NCI-H1417 (cell line): ENCODE data around the gene FAM83G.
A peak's percentile ranks its signal among the peaks of the same experiment; 100 is the strongest.
"Not testable (repeated sequence)": the region's sequence is repeated elsewhere in the genome, so short reads cannot be mapped to it uniquely, and the experiment has no call there.

Experiments
- DNase-seq, 3 experiments: peaks; one replicate each; lab custom pipeline; 2025; lab: John Stamatoyannopoulos, UW

The FAM83G gene

GRCh38 chr17:18967916-18968315, 36.6 kb downstream of the FAM83G start:
- DNase-seq: no peak

GRCh38 chr17:18966831-18967624, 37.5 kb downstream of the FAM83G start:
- peak in 2 of 3 experiments; percentile 39 to 42 for DNase-seq

GRCh38 chr17:18965530-18966236, 38.9 kb downstream of the FAM83G start:
- peak in 1 of 3 experiments; percentile 12 for DNase-seq

- DNase-seq: no peak
Observed at GRCh38 chr17:18964550-18964949, 40.0 kb downstream of the FAM83G start.

GRCh38 chr17:18964018-18964351, 40.6 kb downstream of the FAM83G start:
- no peak for DNase-seq

GRCh38 chr17:18963126-18964017, 41.2 kb downstream of the FAM83G start:
- DNase-seq: no peak

- no peak for DNase-seq
Observed at GRCh38 chr17:18962494-18962815, 42.1 kb downstream of the FAM83G start.

- no peak for DNase-seq
Observed at GRCh38 chr17:18961634-18962493, 42.7 kb downstream of the FAM83G start.

GRCh38 chr17:18960803-18961511, 43.6 kb downstream of the FAM83G start:
- DNase-seq: peak; percentile 38 to 64 (median 51)

GRCh38 chr17:18960241-18960665, 44.3 kb downstream of the FAM83G start:
- no peak for DNase-seq

- DNase-seq: no peak
Observed at GRCh38 chr17:18959845-18960240, 44.7 kb downstream of the FAM83G start.

GRCh38 chr17:18959071-18959844, 45.3 kb downstream of the FAM83G start:
- DNase-seq: no peak

- DNase-seq: no peak
Observed at GRCh38 chr17:18958611-18959010, 46.0 kb downstream of the FAM83G start.

- DNase-seq: no peak
Observed at GRCh38 chr17:18957831-18958230, 46.7 kb downstream of the FAM83G start.

- DNase-seq: no peak
Observed at GRCh38 chr17:18956581-18956980, 48.0 kb downstream of the FAM83G start.

GRCh38 chr17:18956021-18956420, 48.5 kb downstream of the FAM83G start:
- not testable (repeated sequence) for DNase-seq

GRCh38 chr17:18955009-18955408, 49.6 kb downstream of the FAM83G start:
- no peak for DNase-seq

GRCh38 chr17:18954321-18954720, 50.2 kb downstream of the FAM83G start:
- DNase-seq: no peak

GRCh38 chr17:18953231-18953728, 51.3 kb downstream of the FAM83G start:
- DNase-seq: no peak
